Erythroblast (primary cell): ENCODE results near the gene SERPINB4.
"Not testable (repeated sequence)": the region's sequence is repeated elsewhere in the genome, so short reads cannot be mapped to it uniquely, and the experiment has no call there.

Source experiments
- DNase-seq, 2 experiments: peaks; one replicate each; lab custom pipeline; 2025; lab: John Stamatoyannopoulos, UW
- GATA1 ChIP-seq: IDR thresholded peaks from 2 replicates; pipeline ENCODE4 v1.6.1; 2011; ENCODE audit warnings: low read depth, mild to moderate bottlenecking, control low read depth, low read length, moderate library complexity
- POLR2A ChIP-seq: IDR thresholded peaks from 2 replicates; pipeline ENCODE4 v1.6.1; 2011; ENCODE audit warnings: mild to moderate bottlenecking, low read length

SERPINB4 gene

DNA sequence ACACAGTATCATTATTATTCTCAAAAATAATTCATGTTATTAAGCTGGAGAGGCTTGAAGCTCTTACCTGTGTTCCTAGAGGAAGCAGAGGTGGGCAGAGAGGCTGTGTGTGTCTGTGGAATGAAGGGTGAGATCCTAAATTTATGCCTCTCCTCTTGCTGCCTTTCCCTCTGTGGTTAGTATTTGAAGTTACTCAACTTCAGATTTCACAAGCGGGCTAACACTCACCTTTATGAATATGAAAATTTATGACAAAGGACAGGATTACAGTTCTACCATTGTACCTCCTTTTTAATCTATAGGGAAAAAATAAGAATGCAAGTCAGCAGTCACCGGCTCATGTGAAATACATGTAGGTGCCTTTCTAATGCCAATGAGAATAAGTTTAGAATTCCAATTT, at the start of gene SERPINB4:
Gene SERPINB4, minus strand, starts transcription at position 115 of the 400 bp plus-strand sequence. CDS start 679 bp downstream, outside the sequence.
- not testable (repeated sequence) for DNase-seq

DNA sequence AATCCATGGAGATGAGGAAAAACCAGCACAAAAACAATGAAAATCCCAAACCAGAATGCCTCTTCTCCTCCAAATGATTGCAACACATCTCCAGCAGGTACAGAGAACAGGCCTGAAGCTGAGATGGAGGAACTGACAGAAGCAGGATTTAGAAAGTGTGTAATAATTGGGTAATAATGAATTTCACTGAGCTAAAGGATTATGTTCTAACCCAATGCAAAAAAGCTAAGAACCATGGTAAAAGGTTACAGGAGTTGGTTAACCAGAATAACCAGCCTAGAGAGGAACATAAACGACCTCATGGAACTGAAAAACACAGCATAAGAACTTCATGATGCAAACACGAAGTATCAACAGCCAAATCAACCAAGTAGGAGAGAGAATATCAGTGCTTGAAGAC, 45.0 kb upstream of the SERPINB4 start:
- TF ChIP-seq GATA1 (no peak), POLR2A (no peak)
- no peak for DNase-seq

DNA sequence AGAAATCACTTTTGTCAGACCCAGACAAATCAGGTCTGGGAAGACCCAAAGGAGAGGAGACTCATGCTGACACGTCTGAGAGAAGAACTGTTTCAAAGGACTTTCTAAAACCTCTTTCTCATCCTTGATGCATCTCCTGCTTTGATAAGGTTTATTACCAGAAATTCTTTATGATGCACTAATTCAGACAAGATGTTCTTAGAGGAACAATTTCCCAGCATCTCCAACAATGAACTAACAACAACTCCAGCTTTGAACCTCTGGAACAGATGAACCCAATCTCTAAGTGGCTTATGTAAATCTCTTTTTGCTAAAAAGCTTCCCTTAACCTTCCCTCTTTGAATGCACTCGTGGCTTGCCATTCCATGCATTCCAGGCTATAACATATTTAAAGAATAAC, 42.8 kb upstream of the SERPINB4 start:
- DNase-seq = no peak
- TF ChIP-seq GATA1 (no peak), POLR2A (no peak)

DNA sequence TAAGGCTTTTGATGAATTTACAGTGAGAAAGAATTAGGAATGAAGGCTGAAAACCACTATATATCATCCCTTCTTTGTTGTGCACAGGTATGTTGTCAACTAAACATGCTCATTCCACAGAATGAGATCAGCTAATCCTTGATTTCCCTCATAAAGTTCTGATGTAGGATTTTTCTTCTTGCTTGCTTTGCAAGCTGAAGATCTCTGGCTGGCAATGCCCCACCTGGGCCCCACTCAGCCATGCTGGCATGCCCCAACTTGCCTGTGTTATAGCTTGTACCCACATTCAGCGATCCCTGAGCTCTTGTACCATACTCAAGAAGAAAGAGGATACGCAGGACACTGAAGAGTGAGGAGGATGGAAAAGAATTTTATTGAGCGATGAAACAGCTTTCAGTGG, 40.7 kb upstream of the SERPINB4 start:
- TF ChIP-seq POLR2A (no peak), GATA1 (no peak)
- no peak for DNase-seq

DNA sequence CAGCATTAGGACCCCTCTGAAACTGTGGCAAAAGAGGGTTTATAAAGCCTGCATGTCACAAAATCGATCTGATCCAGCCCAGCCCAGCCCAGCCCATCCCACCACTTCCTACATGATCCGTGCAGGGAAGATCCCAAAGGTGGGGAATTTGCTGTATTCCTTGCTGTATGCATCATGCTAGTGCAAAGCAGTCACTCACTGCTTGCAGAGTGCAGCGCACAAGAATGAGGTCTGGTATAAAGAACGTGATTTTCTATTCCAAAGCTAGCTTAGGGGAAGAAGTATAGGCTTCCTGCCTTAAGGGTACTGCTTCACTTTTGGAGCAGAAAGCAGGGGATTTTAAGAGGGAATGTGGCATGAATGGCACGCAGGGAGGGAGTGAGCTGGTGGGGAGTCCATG, 39.8 kb upstream of the SERPINB4 start:
- no peak for DNase-seq
- TF ChIP-seq POLR2A (no peak), GATA1 (no peak)

DNA sequence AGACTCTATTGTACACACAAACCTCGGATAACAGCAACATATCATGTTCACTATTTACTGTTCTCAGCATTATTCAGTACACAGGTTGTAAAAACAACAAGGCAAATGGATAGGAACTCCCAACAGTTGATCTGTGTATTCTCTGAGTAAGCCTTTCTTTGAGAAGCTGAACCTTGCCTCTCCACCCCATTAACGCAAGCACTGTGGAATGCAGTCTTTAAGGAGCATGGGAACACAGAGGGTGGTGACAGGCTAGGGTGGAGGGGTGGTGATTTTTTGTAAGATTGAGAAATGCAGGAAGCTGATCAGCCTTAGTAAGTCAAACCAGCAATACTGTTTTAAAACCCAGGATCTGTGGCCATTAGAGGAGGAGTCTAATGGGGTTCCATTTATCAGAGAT, 39.1 kb upstream of the SERPINB4 start:
- TF ChIP-seq GATA1 = no peak
- TF ChIP-seq POLR2A = no peak
- no peak for DNase-seq

DNA sequence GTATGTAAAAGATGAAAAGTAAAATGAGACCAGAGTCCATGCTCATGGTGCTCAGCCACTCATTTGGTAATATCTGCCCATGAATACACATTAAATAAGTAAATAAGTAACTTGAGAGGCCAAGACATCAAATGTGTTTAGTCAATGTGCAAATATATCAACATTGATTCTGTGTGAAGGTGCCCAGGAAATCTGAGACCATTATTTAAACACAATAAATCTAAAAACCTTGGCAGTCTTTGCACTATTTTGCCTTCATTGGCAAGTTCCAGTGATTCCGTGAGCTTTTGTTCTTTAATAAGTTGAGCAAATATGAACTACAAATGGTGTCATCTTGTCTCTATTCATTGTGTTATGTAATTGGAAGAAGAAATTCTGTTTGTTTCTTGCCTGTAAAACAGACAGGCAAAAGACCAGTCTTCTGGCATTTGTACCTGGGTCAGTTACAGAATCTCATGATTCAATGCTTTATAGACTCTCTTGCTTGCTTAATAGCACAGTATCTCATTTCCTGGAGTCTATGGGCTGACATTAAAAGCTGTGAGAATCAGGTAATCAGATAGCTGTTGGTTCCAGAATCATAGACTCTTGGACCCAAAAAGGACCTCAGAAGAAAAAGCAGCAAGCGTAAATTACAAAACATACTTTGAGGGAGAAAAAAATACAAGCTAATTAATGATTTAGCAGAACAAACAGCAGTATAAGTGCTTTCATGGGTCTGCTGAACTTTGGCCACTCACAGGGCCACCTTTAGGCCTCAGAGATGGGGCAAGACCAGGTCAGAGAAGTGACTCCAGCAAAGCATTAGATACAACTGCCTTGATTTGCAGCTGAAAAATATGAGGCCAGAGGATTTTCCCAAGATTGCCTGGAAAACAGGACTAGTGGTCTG, 37.6 kb upstream of the SERPINB4 start:
- TF ChIP-seq GATA1 (no peak), POLR2A (no peak)
- DNase-seq = no peak

DNA sequence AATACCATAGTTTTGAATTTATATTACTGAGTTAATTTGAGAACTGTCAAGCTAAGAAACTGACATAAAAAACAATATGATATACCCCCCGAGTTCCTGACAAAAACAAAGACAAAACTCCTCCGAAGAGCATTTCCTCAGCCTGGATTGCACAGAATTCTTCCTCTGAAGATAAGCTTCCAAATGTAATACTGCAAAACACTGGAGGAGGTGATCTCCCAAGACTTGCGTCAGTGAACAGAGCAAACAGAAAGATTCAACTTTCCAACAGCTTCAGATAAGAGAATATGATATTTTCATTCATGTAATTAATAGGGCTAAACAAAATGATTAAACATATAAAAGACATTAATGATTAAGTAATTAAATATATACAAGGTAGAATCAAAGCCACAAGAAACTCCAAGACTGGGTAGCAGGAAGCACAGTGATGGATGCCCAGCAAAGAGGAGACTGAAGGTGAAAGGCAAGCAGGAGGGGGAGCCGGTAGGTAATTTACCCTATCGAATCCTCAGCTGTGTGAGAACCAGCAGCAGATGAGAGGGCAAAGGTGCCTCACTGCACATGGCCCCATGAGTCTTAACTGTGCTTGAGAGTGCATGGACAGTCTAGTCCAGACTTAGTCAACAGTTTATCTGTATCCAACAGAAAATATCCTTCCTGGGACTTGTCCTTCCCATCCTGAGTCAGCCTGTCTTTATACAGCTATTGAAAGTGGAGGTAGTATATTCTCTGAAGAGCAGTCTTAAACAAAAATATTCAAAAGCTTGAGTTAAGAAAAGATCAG, 36.0 kb upstream of the SERPINB4 start:
- DNase-seq = no peak
- TF ChIP-seq POLR2A (no peak), GATA1 (no peak)

DNA sequence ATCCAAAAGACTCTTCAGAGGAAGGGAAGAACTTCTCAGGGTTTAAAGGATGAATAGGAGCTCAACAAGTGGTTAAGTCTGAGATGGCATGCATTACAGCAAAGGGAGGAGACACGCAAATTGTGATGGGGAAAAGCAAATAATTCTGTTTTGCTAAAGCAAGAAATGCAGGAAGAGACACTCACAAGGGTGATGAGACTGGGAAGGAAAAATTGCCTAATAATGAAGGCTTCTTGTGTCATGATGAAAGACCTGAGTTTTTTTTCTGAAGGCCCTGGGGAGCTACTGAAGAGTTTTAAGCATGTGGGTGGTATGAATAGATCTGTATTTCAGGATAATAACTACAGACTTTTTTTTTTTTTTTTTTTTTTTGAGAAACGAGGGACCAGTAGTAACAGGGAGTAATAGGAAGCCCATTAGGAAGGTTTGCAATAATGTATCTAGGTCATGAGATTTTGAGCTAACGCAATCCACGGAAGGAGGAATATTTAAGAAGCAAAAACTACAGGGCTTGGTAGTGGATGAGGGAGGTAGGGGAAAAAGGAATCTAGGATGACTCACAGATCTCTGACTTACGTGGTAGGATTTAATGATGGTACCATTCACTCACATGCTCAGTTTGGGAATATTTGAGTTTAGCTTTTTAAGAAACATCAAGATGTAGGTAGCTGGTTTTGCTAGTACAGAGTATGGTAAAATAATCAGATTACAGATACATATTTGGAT, 33.6 kb upstream of the SERPINB4 start:
- TF ChIP-seq GATA1 (no peak), POLR2A (no peak)
- no peak for DNase-seq

DNA sequence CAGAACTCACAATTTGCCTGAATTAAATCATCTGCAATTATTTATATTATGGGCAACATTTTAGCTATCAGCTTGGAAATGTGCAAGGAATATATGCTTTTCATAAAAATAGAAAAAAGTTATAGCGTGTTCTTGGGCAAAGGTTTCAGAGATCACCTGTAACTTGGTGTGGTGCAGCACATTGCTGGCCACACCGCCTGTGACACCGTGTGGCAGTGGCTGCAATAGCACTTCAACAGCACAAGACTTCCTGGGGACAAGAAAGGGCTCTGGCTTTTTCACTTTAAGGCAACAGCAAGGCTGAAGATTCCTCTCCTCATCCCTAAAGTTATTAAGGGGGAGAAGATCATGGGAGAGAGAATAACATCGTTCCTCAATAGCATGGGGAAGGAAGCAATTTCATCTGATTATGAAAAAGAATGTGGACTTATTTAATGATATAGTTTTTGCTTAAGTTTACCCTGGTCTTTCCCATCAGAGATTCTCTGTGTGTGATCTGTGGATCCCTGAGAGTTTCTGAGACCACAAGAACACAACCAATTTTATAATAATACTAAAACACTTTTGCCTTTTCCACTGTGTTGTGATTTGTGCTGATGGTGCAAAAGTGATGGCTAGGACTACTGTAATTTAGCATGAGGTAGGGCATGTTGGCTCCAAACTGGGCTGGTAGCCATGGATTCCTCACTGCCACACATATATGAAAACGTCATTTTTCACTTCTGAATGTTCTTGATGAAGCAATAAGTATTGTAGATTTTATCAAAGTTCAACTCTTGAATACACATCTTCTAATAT, 32.7 kb upstream of the SERPINB4 start:
- peak in 1 of 2 experiments; percentile 7 for DNase-seq
- TF ChIP-seq POLR2A (no peak), GATA1 (no peak)

DNA sequence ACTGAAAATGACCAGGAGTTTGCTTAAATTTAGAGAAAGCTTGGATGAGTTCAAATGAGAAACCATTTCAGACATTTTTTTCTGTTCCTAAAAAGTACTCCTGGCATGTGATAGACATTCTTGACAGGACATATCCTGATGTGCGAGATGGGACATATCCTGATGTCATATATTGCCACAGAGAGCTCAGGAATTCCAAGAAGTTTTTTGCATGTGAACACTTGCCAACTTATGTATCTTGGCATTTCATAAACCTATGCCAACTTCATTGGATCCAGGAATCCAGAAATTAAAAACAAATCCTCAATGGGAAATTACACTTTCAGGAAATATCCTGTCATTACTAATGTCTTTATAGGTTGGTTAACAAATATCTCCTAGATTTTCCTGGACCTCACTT, 20.5 kb upstream of the SERPINB4 start:
- no peak for TF ChIP-seq POLR2A

DNA sequence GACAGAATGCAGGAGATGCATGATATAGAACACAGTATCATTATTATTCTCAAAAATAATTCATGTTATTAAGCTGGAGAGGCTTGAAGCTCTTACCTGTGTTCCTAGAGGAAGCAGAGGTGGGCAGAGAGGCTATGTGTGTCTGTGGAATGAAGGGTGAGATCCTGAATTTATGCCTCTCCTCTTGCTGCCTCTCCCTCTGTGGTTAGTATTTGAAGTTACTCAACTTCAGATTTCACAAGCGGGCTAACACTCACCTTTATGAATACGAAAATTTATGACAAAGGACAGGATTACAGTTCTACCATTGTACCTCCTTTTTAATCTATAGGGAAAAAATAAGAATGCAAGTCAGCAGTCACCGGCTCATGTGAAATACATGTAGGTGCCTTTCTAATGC, 17.7 kb upstream of the SERPINB4 start, which contains the start of gene SERPINB3:
Gene SERPINB3, minus strand, starts transcription at position 144 of the 400 bp plus-strand sequence. CDS start 677 bp downstream, outside the sequence.
- not testable (repeated sequence) for DNase-seq

More for the DNA sequence above, 20.5 kb upstream of the SERPINB4 start:
- DNase-seq = no peak

DNA sequence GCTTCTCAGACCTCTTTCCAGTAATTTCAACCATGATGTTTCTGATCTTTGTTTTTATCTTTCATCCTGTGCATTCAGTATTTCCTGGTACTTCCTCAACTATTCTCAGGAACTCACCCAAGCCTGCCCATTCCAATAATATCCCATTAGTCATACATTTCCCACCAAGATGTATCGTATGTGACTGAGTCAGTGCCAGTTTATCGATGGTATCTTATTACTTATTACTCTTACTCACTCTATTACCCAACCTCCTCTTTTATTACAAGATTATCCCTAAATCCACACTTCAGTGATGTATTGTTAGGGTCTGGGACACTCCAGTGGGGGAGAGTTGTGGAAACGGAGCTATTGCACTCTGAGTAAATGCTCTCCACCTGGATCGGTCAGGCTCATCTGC, 14.9 kb upstream of the SERPINB4 start:
- not testable (repeated sequence) for DNase-seq

DNA sequence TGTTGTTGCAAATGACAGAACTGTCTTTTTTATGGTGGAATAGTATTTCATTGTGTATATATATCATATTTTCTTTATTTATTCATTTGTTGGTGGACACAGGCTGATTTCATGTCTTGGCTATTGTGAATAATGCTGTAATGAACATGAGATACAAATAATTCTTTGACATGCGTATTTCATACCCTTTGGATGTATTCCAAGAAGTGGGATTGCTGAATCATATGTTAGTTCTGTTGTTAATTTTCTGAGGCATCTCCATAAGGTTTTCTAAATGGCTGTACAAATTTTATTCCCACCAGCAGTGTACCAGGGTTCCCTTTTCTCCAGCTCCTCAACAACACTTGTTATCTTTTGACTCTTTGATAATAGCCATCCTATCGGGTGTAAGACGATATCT, 6.2 kb upstream of the SERPINB4 start:
- not testable (repeated sequence) for DNase-seq
